ENCODE results near the gene GPC6.

GPC6 gene

DNA sequence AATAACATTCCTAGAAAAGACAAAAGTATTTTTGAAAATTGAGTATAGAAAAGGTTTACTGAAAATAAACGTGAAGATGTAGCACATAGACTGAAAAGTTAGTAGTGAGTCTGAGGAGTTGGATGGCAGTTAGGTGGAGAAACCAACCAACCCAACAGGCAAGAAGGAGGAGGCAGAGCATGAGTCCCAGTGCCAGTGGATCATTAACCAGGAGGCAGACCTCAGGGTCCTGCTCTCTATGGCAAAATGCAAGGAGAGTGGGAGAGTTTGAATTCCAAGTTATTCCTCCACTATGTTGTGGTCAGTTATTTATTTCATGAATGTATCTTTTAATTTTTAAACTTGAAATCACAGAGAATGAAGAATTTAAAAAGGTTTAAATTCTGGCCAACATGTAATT lies 446.4 kb downstream of the GPC6 start:
- no peak for DNase-seq (ENCODE audit: low read depth, low spot score)
- TF ChIP-seq, protein P1, sequence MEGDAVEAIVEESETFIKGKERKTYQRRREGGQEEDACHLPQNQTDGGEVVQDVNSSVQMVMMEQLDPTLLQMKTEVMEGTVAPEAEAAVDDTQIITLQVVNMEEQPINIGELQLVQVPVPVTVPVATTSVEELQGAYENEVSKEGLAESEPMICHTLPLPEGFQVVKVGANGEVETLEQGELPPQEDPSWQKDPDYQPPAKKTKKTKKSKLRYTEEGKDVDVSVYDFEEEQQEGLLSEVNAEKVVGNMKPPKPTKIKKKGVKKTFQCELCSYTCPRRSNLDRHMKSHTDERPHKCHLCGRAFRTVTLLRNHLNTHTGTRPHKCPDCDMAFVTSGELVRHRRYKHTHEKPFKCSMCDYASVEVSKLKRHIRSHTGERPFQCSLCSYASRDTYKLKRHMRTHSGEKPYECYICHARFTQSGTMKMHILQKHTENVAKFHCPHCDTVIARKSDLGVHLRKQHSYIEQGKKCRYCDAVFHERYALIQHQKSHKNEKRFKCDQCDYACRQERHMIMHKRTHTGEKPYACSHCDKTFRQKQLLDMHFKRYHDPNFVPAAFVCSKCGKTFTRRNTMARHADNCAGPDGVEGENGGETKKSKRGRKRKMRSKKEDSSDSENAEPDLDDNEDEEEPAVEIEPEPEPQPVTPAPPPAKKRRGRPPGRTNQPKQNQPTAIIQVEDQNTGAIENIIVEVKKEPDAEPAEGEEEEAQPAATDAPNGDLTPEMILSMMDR (IDR thresholded peaks at IDR 0.05; ENCODE audit: low read depth, low read length) = no peak
- in situ Hi-C loops (cut with HindIII; ENCODE audit: low sequenced_read_pairs) = no loop called here
- H3K4me3 ChIP-seq (ENCODE audit: low read depth, low read length) = no peak overlapping the region

DNA sequence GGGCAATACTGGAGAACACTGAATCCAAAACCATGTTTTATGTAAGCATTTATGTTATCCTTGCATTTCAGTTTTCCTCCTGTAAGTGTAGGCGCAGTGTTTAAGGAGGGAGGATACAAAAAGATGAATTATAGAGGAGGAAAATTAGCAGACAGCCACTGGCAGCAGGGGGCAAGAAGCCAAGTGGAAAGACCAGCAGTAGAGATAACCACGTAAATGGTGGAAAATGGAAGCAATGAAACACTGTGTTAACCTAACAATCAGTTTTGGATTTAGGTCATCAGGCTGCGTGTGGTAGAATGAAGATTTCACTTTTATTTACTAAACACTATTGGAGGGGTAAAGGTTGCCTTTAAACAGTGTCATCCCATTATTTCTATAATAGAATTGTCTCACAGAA lies 447.3 kb downstream of the GPC6 start:
- in situ Hi-C loops (cut with HindIII; ENCODE audit: low sequenced_read_pairs) = no loop called here
- TF ChIP-seq, protein P1 (IDR thresholded peaks at IDR 0.05; ENCODE audit: low read depth, low read length) = no peak
- no peak overlapping the region for H3K4me3 ChIP-seq (ENCODE audit: low read depth, low read length)
- no peak for DNase-seq (ENCODE audit: low read depth, low spot score)

DNA sequence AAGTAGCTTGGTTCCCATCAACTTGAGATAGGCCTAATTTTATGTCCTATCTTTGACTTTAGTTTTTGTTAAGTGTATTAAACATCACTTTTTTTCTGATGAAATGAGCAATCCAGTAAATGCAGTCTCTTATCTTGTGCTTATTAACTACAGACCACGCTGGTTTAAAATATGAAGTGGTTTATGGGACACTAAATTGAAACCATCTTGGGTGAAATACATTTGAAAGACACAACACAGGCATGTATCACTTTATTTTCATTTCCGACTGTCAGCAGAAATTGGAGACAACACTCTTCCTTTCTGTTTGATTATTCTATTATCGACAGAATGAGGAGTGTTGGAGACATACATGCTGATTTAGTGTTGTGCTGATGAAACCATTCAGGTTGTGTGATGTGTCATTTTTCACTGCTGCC lies 447.7 kb downstream of the GPC6 start:
- no peak overlapping the region for H3K4me3 ChIP-seq (ENCODE audit: low read depth, low read length)
- TF ChIP-seq, protein P1 (IDR thresholded peaks at IDR 0.05; ENCODE audit: low read depth, low read length) = no peak
- DNase-seq (ENCODE audit: low read depth, low spot score) = no peak
- in situ Hi-C loops (cut with HindIII; ENCODE audit: low sequenced_read_pairs) = no loop called here

DNA sequence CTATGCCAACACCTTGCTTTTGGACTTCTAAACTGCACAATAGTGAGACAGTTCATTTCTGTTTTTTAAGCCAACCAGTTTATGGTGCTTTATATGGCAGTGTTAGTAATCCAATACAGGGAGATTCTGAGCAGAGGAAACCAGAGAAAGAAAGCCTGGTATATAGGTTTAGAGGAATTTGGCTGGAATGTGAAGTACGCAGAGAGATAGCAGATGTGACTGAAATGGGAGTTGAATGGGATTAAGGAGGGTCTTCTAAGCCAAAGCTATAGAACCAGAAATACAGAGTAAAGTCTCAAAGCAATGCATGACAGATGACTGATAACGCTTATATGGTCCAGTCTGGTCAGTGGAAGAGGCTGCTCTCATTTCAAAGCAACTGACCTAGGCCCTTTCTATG lies 453.7 kb downstream of the GPC6 start:
- TF ChIP-seq, protein P1 (IDR thresholded peaks at IDR 0.05; ENCODE audit: low read depth, low read length) = no peak
- no peak overlapping the region for H3K4me3 ChIP-seq (ENCODE audit: low read depth, low read length)
- in situ Hi-C loops (cut with HindIII; ENCODE audit: low sequenced_read_pairs) = no loop called here
- no peak for DNase-seq (ENCODE audit: low read depth, low spot score)

DNA sequence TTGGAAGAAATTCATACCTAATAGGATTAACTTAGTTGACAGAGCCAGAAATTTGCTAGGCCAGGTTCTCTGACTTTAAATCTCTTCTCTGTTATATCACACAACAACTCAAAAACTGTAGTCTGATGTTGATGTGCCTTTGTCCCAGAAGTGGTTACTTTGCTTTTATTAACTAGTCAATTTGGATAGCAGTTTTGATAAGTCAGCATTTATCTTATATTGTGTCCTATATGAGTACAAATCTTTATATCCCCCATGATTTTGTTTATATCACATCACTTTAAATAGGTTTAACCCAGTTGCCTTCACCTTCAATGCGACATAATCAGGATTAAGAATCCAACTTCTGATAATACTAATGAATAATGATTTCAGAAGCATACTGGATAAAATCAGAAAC lies 459.3 kb downstream of the GPC6 start:
- DNase-seq (ENCODE audit: low read depth, low spot score) = no peak
- TF ChIP-seq, protein P1 (IDR thresholded peaks at IDR 0.05; ENCODE audit: low read depth, low read length) = no peak
- in situ Hi-C loops (cut with HindIII; ENCODE audit: low sequenced_read_pairs) = no loop called here
- no peak overlapping the region for H3K4me3 ChIP-seq (ENCODE audit: low read depth, low read length)

DNA sequence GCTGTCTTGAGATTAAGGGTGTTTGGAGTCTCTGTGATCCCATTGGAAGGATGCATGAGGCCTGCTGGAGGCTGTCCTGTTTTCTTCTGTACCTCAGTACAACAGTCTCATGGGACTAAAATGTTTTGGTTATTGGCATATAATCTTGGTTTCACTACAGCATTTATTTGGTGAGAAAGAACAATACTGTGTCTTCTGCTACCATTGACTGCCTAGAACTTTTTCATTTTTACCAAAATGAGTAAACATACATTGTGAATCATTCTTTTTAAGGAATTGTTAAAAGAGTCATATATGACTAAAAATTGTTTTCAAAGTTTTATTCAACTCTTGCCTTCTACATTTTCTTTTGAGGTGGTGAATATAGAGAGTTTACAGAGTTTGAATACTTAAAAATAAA lies 459.8 kb downstream of the GPC6 start:
- in situ Hi-C loops (cut with HindIII; ENCODE audit: low sequenced_read_pairs) = no loop called here
- no peak overlapping the region for H3K4me3 ChIP-seq (ENCODE audit: low read depth, low read length)
- DNase-seq (ENCODE audit: low read depth, low spot score) = no peak
- TF ChIP-seq, protein P1 (IDR thresholded peaks at IDR 0.05; ENCODE audit: low read depth, low read length) = no peak

DNA sequence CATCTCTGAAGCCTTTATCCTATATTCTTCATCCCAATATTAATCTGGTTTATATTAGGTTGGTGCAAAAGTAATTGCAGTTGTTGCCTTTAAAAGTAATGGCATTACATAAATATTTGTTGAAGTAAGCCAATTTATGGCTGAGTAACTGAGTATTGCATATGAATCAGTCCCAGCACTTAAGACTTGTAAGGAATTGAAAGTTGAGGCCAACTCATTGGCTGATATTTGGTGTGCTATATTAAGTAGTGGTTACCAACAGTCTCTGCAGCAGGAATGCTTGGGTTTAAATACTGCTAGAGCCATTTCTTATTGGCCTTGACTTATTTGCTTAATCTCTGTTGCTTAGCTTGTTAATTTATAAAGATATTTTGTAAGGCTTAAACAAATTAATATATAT lies 460.7 kb downstream of the GPC6 start:
- no peak overlapping the region for H3K4me3 ChIP-seq (ENCODE audit: low read depth, low read length)
- TF ChIP-seq, protein P1 (IDR thresholded peaks at IDR 0.05; ENCODE audit: low read depth, low read length) = no peak
- no peak for DNase-seq (ENCODE audit: low read depth, low spot score)
- in situ Hi-C loops (cut with HindIII; ENCODE audit: low sequenced_read_pairs) = no loop called here
